ENCODE data around the gene FAM120AOS.

FAM120AOS gene

DNA sequence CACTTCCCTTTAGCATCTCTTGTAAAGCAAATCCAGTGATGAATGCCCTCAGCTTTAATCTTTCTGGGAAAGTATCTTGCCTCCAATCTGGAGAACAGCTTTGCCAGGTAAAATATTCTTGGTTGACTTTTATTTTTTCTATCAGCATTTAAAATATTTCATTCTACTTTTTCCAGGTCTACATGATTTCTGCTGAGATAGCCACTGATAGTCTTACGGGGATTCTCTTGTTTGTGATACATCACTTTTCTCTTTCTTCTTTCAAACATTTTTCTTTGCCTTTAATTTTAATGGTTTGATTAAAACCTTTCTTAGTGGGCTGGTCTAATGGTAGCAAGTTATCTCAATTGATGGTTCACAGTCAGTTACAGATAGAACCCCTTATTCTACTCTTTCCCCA is 35.8 kb downstream of the FAM120AOS start:
- no peak overlapping the region for H3K4me3 ChIP-seq (replicated peaks; ENCODE audit: low read depth, low read length)
- TF ChIP-seq, protein P1, sequence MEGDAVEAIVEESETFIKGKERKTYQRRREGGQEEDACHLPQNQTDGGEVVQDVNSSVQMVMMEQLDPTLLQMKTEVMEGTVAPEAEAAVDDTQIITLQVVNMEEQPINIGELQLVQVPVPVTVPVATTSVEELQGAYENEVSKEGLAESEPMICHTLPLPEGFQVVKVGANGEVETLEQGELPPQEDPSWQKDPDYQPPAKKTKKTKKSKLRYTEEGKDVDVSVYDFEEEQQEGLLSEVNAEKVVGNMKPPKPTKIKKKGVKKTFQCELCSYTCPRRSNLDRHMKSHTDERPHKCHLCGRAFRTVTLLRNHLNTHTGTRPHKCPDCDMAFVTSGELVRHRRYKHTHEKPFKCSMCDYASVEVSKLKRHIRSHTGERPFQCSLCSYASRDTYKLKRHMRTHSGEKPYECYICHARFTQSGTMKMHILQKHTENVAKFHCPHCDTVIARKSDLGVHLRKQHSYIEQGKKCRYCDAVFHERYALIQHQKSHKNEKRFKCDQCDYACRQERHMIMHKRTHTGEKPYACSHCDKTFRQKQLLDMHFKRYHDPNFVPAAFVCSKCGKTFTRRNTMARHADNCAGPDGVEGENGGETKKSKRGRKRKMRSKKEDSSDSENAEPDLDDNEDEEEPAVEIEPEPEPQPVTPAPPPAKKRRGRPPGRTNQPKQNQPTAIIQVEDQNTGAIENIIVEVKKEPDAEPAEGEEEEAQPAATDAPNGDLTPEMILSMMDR (IDR thresholded peaks at IDR 0.05; ENCODE audit: insufficient read depth, low read length, poor library complexity, severe bottlenecking), result no peak
- no peaks in the 10 kb centered on the region for H3K27me3 ChIP-seq (replicated peaks; ENCODE audit: control insufficient read depth, insufficient read depth, low read length)
- DNase-seq (ENCODE audit: extremely low read depth, insufficient read length), result no peak
- H3K36me3 ChIP-seq (ENCODE audit: control insufficient read depth, insufficient read depth, low read length), result no peaks in the 10 kb centered on the region

DNA sequence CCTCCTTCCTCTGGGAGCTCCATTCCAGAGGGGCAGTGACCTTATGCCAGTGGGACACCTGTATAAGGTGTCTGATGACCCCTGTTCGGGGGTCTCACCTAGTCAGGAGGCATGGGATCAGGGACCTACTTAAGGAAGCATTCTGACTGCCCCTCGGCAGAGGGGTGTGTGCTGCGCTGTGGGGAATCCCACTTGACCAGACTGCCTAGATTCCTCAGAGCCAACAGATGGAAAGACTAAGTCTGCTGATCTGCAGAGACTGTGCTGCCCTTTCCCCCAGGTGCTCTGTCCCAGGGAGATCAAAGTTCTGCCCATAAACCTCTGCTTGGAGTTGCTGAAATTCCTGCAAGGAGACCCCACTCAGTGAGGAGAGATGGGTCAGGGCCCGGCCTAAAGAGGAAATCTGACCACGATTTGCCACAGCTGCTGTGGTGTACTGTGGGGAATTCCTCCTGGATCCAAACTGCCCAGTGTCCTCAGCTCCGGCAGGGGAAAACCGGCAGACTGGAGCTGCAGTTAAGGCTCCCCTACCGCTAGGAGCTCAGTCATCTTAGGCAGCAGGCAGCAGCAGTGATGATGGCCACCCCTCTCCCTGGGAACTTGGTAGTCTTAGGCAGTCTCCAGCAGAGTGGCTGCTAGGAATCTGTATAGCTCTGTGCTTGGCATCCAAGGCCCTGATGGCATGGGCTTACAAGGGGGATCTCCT is 36.7 kb downstream of the FAM120AOS start:
- H3K36me3 ChIP-seq (ENCODE audit: control insufficient read depth, insufficient read depth, low read length), result no peaks in the 10 kb centered on the region
- no peaks in the 10 kb centered on the region for H3K27me3 ChIP-seq (replicated peaks; ENCODE audit: control insufficient read depth, insufficient read depth, low read length)
- TF ChIP-seq, protein P1 (IDR thresholded peaks at IDR 0.05; ENCODE audit: insufficient read depth, low read length, poor library complexity, severe bottlenecking), result no peak
- no peak for DNase-seq (ENCODE audit: extremely low read depth, insufficient read length)
- H3K4me3 ChIP-seq (replicated peaks; ENCODE audit: low read depth, low read length), result no peak overlapping the region

DNA sequence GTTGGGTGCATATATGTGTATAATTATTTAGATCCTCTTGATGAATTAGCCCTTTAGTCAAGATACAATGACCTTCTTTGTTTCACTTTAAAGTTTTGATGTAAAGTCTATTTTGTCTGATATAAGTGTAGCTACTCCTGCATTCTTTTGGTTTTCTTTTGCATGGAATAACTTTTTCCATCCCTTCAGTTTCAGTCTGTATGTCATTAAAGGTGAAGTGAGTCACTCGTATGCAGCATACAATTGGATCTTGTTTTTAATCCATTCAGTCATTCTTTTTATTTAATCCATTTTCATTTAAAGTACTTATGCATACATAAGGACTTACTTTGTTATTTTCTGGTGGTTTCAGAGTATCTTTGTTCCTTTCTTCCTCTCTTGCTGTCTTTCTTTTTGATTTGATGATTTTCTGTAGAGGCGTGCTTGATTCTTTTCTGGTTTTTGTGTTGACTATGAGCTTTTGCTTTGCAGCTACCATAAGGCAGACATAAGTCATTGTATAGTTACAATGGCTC is 38.1 kb downstream of the FAM120AOS start:
- TF ChIP-seq, protein P1 (IDR thresholded peaks at IDR 0.05; ENCODE audit: insufficient read depth, low read length, poor library complexity, severe bottlenecking), result no peak
- no peak for DNase-seq (ENCODE audit: extremely low read depth, insufficient read length)
- Histone ChIP-seq H3K36me3 (ENCODE audit: control insufficient read depth, insufficient read depth, low read length) (no peaks in the 10 kb centered on the region), H3K27me3 (replicated peaks; ENCODE audit: control insufficient read depth, insufficient read depth, low read length) (no peaks in the 10 kb centered on the region), H3K4me3 (replicated peaks; ENCODE audit: low read depth, low read length) (no peak overlapping the region)

DNA sequence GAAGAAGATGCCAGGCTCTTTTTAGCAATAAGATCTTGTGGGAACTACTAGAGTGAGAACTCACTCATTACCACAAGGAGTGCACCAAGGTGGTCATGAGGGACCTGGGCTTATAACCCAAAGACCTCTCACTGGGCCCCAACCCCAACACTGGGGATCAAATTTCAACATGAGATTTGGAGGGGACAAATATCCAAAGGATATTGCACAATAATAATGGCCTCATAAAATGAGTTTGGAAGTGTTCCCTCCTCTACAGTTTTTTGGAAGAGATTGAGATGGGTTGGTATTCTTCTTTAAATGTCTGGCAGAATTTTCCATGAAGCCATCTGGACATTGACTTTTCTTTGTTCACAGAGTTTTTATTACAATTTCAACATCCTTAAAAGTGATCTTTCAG is 39.9 kb downstream of the FAM120AOS start:
- no peak for DNase-seq (ENCODE audit: extremely low read depth, insufficient read length)
- H3K27me3 ChIP-seq (replicated peaks; ENCODE audit: control insufficient read depth, insufficient read depth, low read length), result no peaks in the 10 kb centered on the region
- TF ChIP-seq, protein P1 (IDR thresholded peaks at IDR 0.05; ENCODE audit: insufficient read depth, low read length, poor library complexity, severe bottlenecking), result no peak
- no peaks in the 10 kb centered on the region for H3K36me3 ChIP-seq (ENCODE audit: control insufficient read depth, insufficient read depth, low read length)
- no peak overlapping the region for H3K4me3 ChIP-seq (replicated peaks; ENCODE audit: low read depth, low read length)

DNA sequence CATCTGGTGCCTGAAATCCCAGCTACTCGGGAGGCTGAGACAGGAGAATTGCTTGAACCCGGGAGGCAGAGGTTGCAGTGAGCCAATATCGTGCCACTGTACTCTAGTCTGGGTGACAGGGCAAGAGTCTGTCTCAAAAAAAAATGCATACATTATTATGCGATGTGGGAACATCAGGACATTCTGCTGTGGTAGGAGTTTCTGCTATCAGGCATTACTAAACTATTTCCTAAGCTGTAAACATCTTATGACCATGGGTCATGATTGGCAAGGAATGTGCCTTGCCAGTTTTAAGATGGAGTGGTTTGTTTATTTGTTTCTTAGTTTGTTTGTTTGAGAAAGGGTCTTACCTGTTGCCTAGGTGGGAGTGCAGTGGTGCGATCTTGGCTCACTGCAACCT is 47.0 kb downstream of the FAM120AOS start:
- H3K4me3 ChIP-seq (replicated peaks; ENCODE audit: low read depth, low read length), result no peak overlapping the region
- TF ChIP-seq, protein P1 (IDR thresholded peaks at IDR 0.05; ENCODE audit: insufficient read depth, low read length, poor library complexity, severe bottlenecking), result no peak
- no peaks in the 10 kb centered on the region; the same call in 1 of the 2 replicates for H3K27me3 ChIP-seq (replicated peaks; ENCODE audit: control insufficient read depth, insufficient read depth, low read length)
- DNase-seq (ENCODE audit: extremely low read depth, insufficient read length), result no peak
- H3K36me3 ChIP-seq (ENCODE audit: control insufficient read depth, insufficient read depth, low read length), result no peaks in the 10 kb centered on the region
